Lower lobe of right lung (tissue), 2 donors: ENCODE measurements around the gene SPRR1A. TPM values are rescaled to one million over a fixed set of nuclear protein-coding genes. Genes with fewer than 3 reads are reported as not detected.

ENCODE experiments used
- ATAC-seq, 2 donors: fragments of 200-7000 bp; cut with Tn5 transposase; one replicate each; pipeline ENCODE4 v1.9.1; 2020 to 2022; ENCODE audit warnings: mild to moderate bottlenecking in 2 of 2, moderate library complexity in 2 of 2
- DNase-seq: peaks from one replicate; pipeline ENCODE4 v3.0.0-alpha.2; 2020
- H3K27ac ChIP-seq: fragments of 200-600 bp; one replicate; pipeline ENCODE4 v1.8.0; 2022
- H3K27me3 ChIP-seq: fragments of 200-600 bp; one replicate; pipeline ENCODE4 v1.8.0; 2022; ENCODE audit warnings: low read depth
- H3K36me3 ChIP-seq: fragments of 200-600 bp; one replicate; pipeline ENCODE4 v1.8.0; 2022; ENCODE audit warnings: mild to moderate bottlenecking
- H3K4me1 ChIP-seq: fragments of 200-600 bp; one replicate; pipeline ENCODE4 v1.8.0; 2022
- H3K4me3 ChIP-seq: fragments of 200-600 bp; one replicate; pipeline ENCODE4 v1.8.0; 2022; ENCODE audit warnings: mild to moderate bottlenecking
- H3K9me3 ChIP-seq: fragments of 200-600 bp; one replicate; pipeline ENCODE4 v1.8.0; 2022
- intact Hi-C: fragments of 100-400 bp; cut with DNase I; formaldehyde crosslinking; loops from one replicate; pipeline ENCODE4 v1.11.0; 2022
- total RNA-seq: library from RNA; stranded (reverse); fragmentation: NEBNext Ultra II Directional; extraction: Animal tissue kit (Norgen Biotek cat#: 25700); gene quantifications from one replicate; pipeline ENCODE4 v1.2.1, GENCODE V29; 2021
- TF ChIP-seq, protein P1 (sequence below): fragments of 200-600 bp; IDR thresholded peaks from one replicate; pipeline ENCODE4 v1.8.0; 2022; ENCODE audit warnings: antibody characterized with exemption, mild to moderate bottlenecking
- donor health status: DM: no; HTN: yes; CAD: no; lungs with severe emphysema.

The SPRR1A gene
- total RNA-seq, 1 donor from 2014 or later: not detected

- Histone ChIP-seq H3K9me3 (no peaks in the 10 kb centered on the region), H3K4me3 (no peak overlapping the region), H3K27me3 (no peaks in the 10 kb centered on the region), H3K4me1 (no peaks in the 10 kb centered on the region), H3K27ac (no peak overlapping the region), H3K36me3 (no peaks in the 10 kb centered on the region)
- DNase-seq (no peak), ATAC-seq (no peak)
- intact Hi-C loops: no loop called here
- TF ChIP-seq, protein P1, sequence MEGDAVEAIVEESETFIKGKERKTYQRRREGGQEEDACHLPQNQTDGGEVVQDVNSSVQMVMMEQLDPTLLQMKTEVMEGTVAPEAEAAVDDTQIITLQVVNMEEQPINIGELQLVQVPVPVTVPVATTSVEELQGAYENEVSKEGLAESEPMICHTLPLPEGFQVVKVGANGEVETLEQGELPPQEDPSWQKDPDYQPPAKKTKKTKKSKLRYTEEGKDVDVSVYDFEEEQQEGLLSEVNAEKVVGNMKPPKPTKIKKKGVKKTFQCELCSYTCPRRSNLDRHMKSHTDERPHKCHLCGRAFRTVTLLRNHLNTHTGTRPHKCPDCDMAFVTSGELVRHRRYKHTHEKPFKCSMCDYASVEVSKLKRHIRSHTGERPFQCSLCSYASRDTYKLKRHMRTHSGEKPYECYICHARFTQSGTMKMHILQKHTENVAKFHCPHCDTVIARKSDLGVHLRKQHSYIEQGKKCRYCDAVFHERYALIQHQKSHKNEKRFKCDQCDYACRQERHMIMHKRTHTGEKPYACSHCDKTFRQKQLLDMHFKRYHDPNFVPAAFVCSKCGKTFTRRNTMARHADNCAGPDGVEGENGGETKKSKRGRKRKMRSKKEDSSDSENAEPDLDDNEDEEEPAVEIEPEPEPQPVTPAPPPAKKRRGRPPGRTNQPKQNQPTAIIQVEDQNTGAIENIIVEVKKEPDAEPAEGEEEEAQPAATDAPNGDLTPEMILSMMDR: no peak
These were observed 11.5 kb upstream of the SPRR1A start for GRCh38 chr1:152972196-152972886.

- Histone ChIP-seq H3K9me3 (no peaks in the 10 kb centered on the region), H3K27me3 (peaks cover 6% of the 10 kb centered on the region), H3K4me1 (no peaks in the 10 kb centered on the region), H3K36me3 (no peaks in the 10 kb centered on the region), H3K4me3 (no peak overlapping the region), H3K27ac (no peak overlapping the region)
- TF ChIP-seq, protein P1: no peak
- DNase-seq: no peak
- intact Hi-C loops: no loop called here
- ATAC-seq: no peak
These were observed 7.2 kb upstream of the SPRR1A start for GRCh38 chr1:152976688-152977087.

GRCh38 chr1:152977614-152978013 is 6.3 kb upstream of the SPRR1A start:
- H3K9me3 ChIP-seq: no peaks in the 10 kb centered on the region
- DNase-seq: no peak
- intact Hi-C loops: no loop called here
- no peak overlapping the region for H3K4me3 ChIP-seq
- peaks cover 6% of the 10 kb centered on the region for H3K27me3 ChIP-seq
- no peaks in the 10 kb centered on the region for H3K4me1 ChIP-seq
- H3K36me3 ChIP-seq: no peaks in the 10 kb centered on the region
- ATAC-seq: no peak
- TF ChIP-seq, protein P1: no peak
- H3K27ac ChIP-seq: no peak overlapping the region

GRCh38 chr1:152980676-152981075 is 3.2 kb upstream of the SPRR1A start:
- DNase-seq: no peak
- ATAC-seq: no peak
- Histone ChIP-seq H3K27me3 (peaks cover 6% of the 10 kb centered on the region), H3K4me1 (no peaks in the 10 kb centered on the region), H3K9me3 (no peaks in the 10 kb centered on the region), H3K4me3 (no peak overlapping the region), H3K36me3 (no peaks in the 10 kb centered on the region), H3K27ac (no peak overlapping the region)
- TF ChIP-seq, protein P1: no peak
- intact Hi-C loops: no loop called here

DNA sequence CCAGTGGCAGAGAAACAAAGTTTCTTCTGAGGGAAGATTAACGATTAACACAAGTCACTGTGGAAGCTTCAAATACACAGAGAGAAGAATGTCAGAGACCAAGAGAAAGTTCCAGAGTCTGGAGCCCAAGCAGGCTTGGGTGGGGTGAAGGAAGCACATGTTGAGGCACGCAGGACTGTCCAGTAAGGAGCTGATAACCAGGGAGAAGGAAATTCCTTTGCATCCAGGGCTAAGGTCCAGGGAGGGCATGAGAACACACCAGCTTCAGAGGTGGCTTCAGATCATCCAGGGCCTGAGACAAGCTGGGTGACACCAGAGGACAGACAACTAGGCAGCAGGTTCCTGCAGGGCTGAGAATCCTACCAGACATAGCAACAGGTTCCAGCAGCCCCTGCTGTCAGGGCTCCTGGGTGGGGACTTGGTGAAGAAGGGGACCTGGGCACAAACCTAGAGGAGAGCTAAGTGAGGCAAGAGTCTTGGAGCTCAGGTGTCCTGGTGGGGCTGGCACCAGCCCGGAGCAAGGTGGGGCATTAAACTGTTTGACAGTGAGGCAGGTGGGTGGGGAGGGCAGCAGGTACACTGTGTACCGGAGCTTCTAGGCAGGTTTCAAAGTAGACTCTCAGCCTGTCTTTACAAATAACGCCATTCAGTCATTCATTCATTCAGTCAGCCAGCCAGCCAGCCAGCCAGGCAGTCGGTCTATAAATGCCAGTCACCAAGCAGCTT is 2.6 kb upstream of the SPRR1A start:
- peaks cover 6% of the 10 kb centered on the region for H3K27me3 ChIP-seq
- TF ChIP-seq, protein P1: no peak
- H3K36me3 ChIP-seq: no peaks in the 10 kb centered on the region
- intact Hi-C loops: no loop called here
- H3K9me3 ChIP-seq: no peaks in the 10 kb centered on the region
- ATAC-seq (peak in 1 of 2 donors; percentile 30), DNase-seq (no peak)
- H3K4me1 ChIP-seq: no peaks in the 10 kb centered on the region
- no peak overlapping the region for H3K27ac ChIP-seq
- H3K4me3 ChIP-seq: no peak overlapping the region
